Endothelial cell (in vitro differentiated cells): ENCODE measurements around the gene PNMA8C. TPM values are rescaled to one million over a fixed set of nuclear protein-coding genes. Genes with fewer than 3 reads are reported as not detected.

Experiments used
- DNase-seq: peaks from one replicate; pipeline ENCODE4 v3.0.0; 2021; ENCODE audit warnings: low spot score
- H3K27ac Mint-ChIP-seq: one replicate; pipeline ENCODE4 v1.8.0; 2021; ENCODE audit warnings: mixed read lengths, inconsistent platforms; ENCODE audit not compliant: unreplicated experiment
- H3K27me3 Mint-ChIP-seq: one replicate; pipeline ENCODE4 v1.8.0; 2021; ENCODE audit warnings: mild to moderate bottlenecking, moderate library complexity, mixed read lengths, inconsistent platforms; ENCODE audit not compliant: unreplicated experiment
- H3K36me3 Mint-ChIP-seq: one replicate; pipeline ENCODE4 v1.8.0; 2021; ENCODE audit warnings: mild to moderate bottlenecking, low read depth, mixed read lengths, inconsistent platforms; ENCODE audit not compliant: unreplicated experiment
- H3K4me1 Mint-ChIP-seq: one replicate; pipeline ENCODE4 v1.8.0; 2021; ENCODE audit warnings: mild to moderate bottlenecking, mixed read lengths, inconsistent platforms; ENCODE audit not compliant: unreplicated experiment
- H3K4me3 Mint-ChIP-seq: one replicate; pipeline ENCODE4 v1.8.0; 2021; ENCODE audit warnings: mild to moderate bottlenecking, mixed read lengths, inconsistent platforms; ENCODE audit not compliant: unreplicated experiment
- H3K9me3 Mint-ChIP-seq: one replicate; pipeline ENCODE4 v1.8.0; 2021; ENCODE audit warnings: mixed read lengths, inconsistent platforms; ENCODE audit not compliant: unreplicated experiment
- total RNA-seq: library from RNA; stranded (reverse); fragmentation: NEBNext Ultra II Directional; extraction: Animal tissue kit (Norgen Biotek cat#: 25700); gene quantifications from one replicate; pipeline ENCODE4 v1.2.1, GENCODE V29; 2021; ENCODE audit not compliant: unreplicated experiment
- TF ChIP-seq, protein P1 (sequence below): fragments of 200-600 bp; sonication (generic); IDR thresholded peaks from one replicate; pipeline ENCODE4 v1.5.0; 2021; ENCODE audit warnings: antibody characterized with exemption; ENCODE audit not compliant: unreplicated experiment

Gene PNMA8C
- total RNA-seq, 1 donor from 2014 or later: 0.41 TPM

DNA sequence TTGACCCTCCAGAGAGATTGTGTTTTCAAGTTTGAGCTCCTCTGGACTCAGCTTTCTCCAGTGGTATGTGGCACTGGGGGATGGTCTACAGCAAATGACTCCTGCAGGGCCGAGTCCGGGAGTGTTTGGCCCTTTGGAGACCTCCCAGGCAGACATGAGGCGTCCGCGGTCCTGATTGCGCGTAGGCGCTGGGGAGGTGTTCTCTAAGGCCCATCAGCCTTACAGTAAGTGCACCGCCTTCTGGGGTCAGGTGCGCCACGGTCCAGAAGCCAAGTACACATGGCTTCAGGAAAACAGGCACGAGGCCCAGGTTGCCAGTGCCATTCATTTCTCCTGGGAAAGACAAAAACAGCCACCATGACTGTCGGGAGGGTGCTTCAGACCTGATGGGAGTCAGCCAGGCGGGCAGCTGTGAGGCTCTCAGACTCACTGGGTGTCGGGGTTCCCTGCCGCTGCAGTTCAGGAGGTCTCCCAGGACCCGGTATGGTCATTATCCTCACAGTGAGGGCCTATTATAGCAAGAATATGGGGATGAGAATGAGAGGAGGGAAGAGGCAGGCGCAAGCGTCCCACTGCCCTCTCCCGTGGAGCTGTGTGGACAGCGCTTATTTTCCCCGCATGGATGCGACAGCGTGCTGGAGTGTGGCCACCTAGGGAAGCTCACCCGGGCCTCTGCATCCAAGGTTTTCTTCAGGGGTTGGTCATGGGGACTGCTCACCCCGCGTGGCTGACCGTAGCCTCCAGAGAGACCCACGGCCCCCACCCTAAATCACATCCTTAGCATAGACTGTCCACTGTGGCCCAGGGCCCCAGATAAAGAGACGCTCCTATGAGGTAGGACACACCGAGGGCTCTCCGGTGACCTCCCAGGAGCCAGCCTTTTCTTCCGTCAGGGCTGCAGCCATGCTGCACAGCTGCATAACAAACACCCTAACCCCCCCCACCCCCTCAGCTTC is 37.2 kb downstream of the PNMA8C start:
- DNase-seq: no peak
- TF ChIP-seq, protein P1, sequence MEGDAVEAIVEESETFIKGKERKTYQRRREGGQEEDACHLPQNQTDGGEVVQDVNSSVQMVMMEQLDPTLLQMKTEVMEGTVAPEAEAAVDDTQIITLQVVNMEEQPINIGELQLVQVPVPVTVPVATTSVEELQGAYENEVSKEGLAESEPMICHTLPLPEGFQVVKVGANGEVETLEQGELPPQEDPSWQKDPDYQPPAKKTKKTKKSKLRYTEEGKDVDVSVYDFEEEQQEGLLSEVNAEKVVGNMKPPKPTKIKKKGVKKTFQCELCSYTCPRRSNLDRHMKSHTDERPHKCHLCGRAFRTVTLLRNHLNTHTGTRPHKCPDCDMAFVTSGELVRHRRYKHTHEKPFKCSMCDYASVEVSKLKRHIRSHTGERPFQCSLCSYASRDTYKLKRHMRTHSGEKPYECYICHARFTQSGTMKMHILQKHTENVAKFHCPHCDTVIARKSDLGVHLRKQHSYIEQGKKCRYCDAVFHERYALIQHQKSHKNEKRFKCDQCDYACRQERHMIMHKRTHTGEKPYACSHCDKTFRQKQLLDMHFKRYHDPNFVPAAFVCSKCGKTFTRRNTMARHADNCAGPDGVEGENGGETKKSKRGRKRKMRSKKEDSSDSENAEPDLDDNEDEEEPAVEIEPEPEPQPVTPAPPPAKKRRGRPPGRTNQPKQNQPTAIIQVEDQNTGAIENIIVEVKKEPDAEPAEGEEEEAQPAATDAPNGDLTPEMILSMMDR: no peak
- Mint-ChIP-seq H3K27me3 (peaks cover 18% of the 10 kb centered on the region), H3K27ac (peak overlapping the region; percentile 67), H3K4me3 (peak overlapping the region; percentile 25), H3K36me3 (peaks cover 43% of the 10 kb centered on the region), H3K9me3 (peaks cover 5% of the 10 kb centered on the region), H3K4me1 (peaks cover 23% of the 10 kb centered on the region)

DNA sequence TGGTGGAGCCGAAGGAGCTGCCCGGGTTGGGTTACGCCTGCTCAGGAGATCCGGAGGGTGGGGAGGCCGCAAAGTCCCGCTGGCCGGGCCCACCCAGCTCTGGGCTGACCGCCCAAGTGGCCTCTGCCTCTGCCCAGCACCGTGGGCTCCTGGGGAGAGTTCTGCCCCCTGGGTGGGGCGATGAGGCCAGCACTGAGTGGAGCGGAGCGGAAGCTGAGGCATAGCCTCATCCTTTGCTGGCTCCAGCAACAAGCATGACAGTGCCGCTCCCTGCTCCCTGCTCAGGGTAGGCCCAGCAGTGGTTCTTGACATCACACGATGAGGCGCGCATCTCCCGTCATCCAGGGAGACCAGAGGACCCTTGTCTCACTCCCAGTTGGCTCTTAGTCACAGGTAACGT is 37.9 kb downstream of the PNMA8C start:
- H3K9me3 Mint-ChIP-seq: peaks cover 5% of the 10 kb centered on the region
- H3K4me1 Mint-ChIP-seq: peaks cover 23% of the 10 kb centered on the region
- TF ChIP-seq, protein P1: no peak
- peaks cover 45% of the 10 kb centered on the region for H3K36me3 Mint-ChIP-seq
- no peak overlapping the region for H3K4me3 Mint-ChIP-seq
- DNase-seq: no peak
- H3K27me3 Mint-ChIP-seq: peaks cover 18% of the 10 kb centered on the region
- H3K27ac Mint-ChIP-seq: no peak overlapping the region

DNA sequence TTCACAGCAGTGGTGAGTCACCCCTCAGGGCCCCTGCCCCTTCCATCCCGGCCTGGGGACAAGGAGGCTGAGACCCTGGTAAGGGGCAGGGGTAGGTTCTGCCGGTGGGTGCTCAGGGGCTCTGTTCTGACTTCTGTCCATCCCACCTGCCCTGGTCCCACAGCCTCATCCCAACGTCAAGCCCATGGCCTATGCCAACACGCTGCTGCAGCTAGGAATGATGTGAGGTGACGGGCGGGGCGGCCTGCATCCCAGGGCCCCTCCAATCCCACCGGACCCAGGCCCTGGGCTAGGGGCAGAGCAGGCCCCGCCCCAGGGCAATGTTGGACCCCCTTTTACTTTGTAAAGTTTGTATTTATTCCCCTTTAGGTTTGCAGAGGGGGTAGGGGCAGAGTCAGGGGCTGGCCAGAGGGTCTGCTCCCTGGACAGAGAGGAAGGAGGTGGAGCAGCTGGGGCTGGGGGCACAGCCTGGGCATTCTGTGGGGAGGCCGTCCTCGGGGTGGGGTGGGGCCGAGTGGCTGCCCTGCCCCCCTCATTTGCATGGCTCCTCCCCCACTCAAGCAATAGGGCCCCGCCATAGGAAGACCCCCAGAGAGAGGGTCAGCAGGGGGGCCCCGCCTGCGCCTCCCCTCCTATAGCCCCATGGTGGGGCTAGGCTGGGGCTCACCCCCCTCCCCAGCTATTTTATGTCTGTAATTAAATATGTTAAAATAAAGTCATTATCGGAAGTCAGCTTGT is 38.4 kb downstream of the PNMA8C start:
- no peak for DNase-seq
- TF ChIP-seq, protein P1: no peak
- no peak overlapping the region for H3K27ac Mint-ChIP-seq
- H3K4me3 Mint-ChIP-seq: no peak overlapping the region
- peaks cover 5% of the 10 kb centered on the region for H3K9me3 Mint-ChIP-seq
- peaks cover 15% of the 10 kb centered on the region for H3K27me3 Mint-ChIP-seq
- peaks cover 23% of the 10 kb centered on the region for H3K4me1 Mint-ChIP-seq
- peaks cover 48% of the 10 kb centered on the region for H3K36me3 Mint-ChIP-seq

DNA sequence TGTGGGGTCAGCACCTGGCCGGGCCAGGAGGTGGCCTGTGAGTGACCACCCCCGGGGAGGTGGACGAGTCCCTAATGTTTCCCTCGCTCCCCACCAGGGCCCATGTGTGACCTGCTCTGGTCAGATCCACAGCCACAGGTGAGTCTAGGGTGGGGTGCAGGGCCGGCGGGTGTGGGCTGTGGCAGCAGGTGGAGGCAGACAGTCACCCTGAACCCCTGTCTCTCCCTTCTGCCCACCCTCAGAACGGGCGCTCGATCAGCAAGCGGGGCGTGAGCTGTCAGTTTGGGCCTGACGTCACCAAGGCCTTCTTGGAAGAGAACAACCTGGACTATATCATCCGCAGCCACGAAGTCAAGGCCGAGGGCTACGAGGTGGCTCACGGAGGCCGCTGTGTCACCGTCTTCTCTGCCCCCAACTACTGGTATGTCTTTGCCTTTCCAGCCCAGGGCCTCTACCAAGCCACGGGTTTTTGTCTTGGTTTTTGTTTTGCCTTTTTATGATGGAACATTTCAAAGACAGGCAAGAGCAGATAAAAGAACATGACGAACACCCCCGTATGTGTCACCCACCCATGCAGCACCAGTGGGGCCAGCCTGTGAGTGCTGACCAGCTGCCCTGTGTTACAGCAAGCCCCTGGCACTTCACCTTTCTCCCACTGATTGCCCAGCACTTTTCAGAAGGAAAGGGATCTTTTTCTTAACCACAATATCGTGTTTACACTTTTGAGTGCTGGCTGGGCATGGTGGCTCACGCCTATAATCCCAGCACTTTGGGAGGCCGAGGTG is 40.2 kb downstream of the PNMA8C start:
- Mint-ChIP-seq H3K36me3 (peaks cover 57% of the 10 kb centered on the region), H3K27ac (no peak overlapping the region), H3K27me3 (peaks cover 19% of the 10 kb centered on the region), H3K9me3 (peaks cover 5% of the 10 kb centered on the region), H3K4me1 (peaks cover 23% of the 10 kb centered on the region), H3K4me3 (peak overlapping the region; percentile 59)
- TF ChIP-seq, protein P1: no peak
- DNase-seq: no peak
